GM10248 (cell line): ENCODE measurements around the gene ZC3H11A.
A peak's percentile ranks its signal among the peaks of the same experiment; 100 is the strongest.
"Not testable (repeated sequence)": the region's sequence is repeated elsewhere in the genome, so short reads cannot be mapped to it uniquely, and the experiment has no call there.

Experiments used
- CTCF ChIA-PET: fragments of 300-600 bp; sonication (Branson Sonifier 250); formaldehyde crosslinking; extraction: SDS; loops from one replicate; lab custom pipeline; 2021; ENCODE audit warnings: antibody characterized with exemption; lab: Yijun Ruan, JAX
- POLR2A ChIA-PET: fragments of 350-650 bp; sonication (Branson Sonifier 250); formaldehyde crosslinking; extraction: SDS; loops from one replicate; lab custom pipeline; 2020; ENCODE audit warnings: antibody characterized with exemption; lab: Yijun Ruan, JAX
- DNase-seq: peaks from one replicate; pipeline ENCODE4 v3.0.0; 2012; ENCODE audit errors: extremely low spot score
- TF ChIP-seq, protein P1 (sequence below): IDR thresholded peaks from 2 replicates; pipeline ENCODE4 v1.5.1; 2012; ENCODE audit warnings: mild to moderate bottlenecking, low read depth; ENCODE audit errors: extremely low read depth, missing control alignments, control extremely low read depth

The ZC3H11A gene

DNA sequence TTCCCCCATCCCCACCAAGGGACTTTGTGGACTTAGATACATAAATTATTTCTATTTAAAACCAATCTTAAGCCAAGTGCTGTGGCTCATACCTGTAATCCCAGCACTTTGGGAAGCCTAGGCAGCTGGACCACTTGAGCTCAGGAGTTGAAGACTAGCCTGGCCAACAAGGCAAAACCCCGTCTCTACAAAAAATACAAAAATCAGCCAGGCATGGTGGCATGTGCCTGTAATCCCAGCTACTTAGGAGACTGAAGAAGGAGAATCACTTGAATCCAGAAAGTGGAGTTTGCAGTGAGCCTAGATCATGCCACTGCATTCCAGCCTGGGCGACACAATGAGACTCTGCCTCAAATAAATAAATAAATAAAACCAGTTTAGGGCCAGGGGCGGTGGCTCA is 34.9 kb upstream of the ZC3H11A start:
- POLR2A ChIA-PET: no interaction called here

DNA sequence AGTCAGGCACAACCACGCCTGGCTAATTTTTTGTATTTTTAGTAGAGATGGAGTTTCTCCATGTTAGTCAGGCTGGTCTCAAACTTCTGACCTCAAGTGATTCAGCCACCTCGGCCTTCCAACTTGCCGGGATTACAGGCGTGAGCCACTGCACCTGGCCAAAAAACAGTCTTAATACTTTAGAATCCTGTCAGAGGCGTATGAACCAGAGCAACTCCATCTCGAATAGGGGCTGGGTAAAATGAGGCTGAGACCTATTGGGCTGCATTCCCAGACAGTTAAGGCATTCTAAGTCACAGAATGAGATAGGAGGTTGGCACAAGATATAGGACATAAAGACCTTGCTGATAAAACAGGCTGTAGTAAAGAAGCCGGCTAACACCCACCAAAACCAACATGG is 33.5 kb upstream of the ZC3H11A start:
- POLR2A ChIA-PET, DNase-seq: not testable (repeated sequence)
- CTCF ChIA-PET: interaction anchor here (2.1 kb wide), 1 partner anchor 13 kb away, joined by 4 read pairs; no protein-coding TSS in a partner anchor

More for the DNA sequence above, 34.9 kb upstream of the ZC3H11A start:
- TF ChIP-seq, protein P1, sequence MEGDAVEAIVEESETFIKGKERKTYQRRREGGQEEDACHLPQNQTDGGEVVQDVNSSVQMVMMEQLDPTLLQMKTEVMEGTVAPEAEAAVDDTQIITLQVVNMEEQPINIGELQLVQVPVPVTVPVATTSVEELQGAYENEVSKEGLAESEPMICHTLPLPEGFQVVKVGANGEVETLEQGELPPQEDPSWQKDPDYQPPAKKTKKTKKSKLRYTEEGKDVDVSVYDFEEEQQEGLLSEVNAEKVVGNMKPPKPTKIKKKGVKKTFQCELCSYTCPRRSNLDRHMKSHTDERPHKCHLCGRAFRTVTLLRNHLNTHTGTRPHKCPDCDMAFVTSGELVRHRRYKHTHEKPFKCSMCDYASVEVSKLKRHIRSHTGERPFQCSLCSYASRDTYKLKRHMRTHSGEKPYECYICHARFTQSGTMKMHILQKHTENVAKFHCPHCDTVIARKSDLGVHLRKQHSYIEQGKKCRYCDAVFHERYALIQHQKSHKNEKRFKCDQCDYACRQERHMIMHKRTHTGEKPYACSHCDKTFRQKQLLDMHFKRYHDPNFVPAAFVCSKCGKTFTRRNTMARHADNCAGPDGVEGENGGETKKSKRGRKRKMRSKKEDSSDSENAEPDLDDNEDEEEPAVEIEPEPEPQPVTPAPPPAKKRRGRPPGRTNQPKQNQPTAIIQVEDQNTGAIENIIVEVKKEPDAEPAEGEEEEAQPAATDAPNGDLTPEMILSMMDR: no peak
- DNase-seq: no peak
- CTCF ChIA-PET: interaction anchor here (1.1 to 2.1 kb wide), 2 partner anchors 12 to 15 kb away, joined by 3 to 4 read pairs; no protein-coding TSS in a partner anchor

DNA sequence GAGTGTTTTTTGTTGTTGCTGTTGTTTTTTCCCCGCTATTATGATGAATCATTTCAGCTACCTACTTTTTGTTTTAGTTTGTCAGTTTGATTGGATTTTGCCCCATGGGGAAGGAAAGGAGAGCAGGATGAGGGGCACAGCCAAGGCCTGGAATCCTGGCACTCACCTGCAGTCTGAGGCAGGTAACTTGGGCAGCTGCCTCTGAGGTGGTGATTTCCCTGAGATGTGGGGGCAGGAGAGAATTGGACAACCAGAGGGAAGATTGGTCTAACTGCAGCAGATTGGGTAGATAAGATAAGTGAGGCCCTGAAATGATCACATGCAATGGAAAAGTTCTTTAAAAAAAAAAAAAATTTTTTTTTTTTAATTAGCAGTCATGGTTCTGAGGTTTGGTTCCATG is 31.9 kb upstream of the ZC3H11A start:
- TF ChIP-seq, protein P1: no peak
- ChIA-PET POLR2A (no interaction called here), CTCF (interaction anchor here (0.9 to 1.4 kb wide), 2 partner anchors 12 to 28 kb away, joined by 3 read pairs; no protein-coding TSS in a partner anchor)
- DNase-seq: no peak

DNA sequence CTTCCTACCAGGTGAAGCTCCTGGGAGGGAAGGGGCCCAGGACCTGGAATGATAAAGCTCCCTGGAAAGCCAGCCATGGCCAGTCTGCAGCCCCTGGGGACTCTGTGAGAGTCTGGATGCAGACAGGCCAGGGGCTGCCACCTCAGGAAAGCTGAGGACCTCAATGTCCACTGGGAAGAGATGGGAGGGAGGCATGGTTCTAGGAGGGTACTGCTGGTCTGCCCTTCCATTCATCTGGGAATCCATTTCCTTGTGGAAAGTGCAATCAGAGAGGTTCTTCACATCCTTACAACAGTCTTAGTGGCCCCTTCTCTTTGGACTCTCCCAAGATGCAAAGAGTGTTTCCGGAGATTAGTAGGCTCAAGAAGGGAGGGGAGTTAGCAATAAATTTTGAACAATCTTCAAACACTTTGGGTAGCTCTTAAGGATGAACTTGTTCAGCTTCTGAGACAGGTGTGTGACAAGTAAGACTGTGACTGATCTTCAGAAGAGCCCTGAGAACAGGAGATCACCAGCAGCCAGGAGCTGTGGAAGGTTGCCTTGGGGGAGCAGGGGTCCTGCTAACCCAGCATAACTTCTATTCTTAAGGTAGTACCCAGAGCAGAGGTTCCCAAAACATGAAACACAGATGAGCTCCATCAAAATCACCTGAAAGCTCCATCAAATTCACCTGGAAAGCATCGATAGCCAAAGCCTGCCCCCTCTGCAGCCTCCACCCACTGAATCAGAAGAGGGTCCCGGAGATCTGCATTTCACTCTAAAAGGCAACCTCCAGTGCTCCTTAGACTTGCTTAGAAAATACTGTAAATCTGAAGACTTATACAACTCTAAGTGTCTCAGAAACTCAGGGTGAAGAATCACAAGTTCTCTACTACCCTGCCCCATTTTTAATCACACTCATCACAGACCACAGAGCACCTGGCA is 31.1 kb upstream of the ZC3H11A start:
- CTCF ChIA-PET: interaction anchor here (0.9 to 1.4 kb wide), 4 partner anchors 11 to 29 kb away, joined by 3 read pairs; no protein-coding TSS in a partner anchor
- no peak for DNase-seq
- POLR2A ChIA-PET: interaction anchor here (0.7 kb wide), 1 partner anchor 33 kb away, joined by 3 read pairs; no protein-coding TSS in a partner anchor
- TF ChIP-seq, protein P1: no peak

DNA sequence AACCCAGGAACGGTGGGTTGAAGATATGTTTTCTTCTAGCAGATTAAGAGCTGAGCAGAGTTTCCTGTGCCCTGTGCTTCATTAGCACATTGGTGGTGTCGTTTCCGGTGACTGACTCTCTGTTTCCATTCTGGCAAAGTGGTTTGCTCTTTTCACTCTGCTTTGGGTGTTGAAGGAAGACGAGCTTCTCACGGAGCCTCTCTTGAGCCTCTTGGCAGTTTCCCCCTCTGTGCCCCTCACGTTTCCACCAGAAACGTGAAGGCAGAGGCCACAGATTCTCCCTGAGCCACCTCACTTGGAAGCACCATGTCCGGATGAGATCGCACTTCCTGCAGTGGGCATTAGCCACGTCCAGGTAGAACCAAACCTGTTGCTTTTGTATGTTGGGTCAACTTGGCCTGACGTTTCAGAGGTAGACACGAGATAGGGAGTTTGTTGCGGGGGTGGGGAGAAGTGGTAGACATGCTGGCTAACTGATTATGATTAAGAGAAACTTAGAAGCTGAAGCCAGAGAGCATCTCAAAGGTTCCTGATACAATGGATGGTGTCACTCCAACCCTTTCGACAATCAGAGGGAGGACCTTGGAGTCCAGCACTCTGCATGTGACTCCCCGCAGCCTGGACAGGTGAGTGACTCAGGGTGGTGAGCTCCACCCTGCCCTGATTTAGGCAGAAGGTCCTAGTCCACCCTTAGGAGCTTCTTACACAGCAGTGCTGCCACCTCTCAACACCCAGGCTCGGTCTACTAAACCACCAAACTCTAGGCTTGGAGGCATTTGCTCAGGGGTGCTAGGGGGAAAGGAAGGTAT is 30.2 kb upstream of the ZC3H11A start, which contains the start of gene LAX1:
Gene LAX1 (plus strand): TSS at position 155 of the 809 bp plus-strand sequence. CDS start 383 bp downstream, at position 538.
- ChIA-PET POLR2A (interaction anchor here (0.7 kb wide), 1 partner anchor 32 kb away, joined by 3 read pairs; no protein-coding TSS in a partner anchor), CTCF (interaction anchor here (0.9 to 1.7 kb wide), 4 partner anchors 10 to 598 kb away, joined by 3 to 5 read pairs (median 3); no protein-coding TSS in a partner anchor)
- DNase-seq: peak; percentile 72
- TF ChIP-seq, protein P1: no peak

DNA sequence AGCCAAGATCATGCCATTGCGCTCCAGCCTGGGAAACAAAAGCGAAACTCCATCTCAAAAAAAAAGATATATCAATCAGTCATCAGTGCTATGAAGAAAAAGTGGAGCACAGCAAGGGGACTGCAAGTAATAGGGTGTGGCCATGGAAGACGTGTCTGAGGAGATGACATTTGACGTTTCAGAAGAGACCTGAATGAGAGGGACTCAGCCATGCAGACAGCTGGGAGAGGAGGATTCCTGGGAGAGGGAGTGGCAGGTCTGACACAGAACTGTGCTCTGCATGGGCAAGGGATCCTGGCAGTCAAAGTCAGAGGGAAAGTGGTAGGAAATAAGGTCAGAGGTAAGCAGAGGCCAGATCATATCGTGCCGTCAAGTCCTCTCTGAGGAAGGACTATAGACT is 27.2 kb upstream of the ZC3H11A start:
- ChIA-PET CTCF (no interaction called here), POLR2A (interaction anchor here (0.6 kb wide), 1 partner anchor 47 kb away, joined by 4 read pairs; no protein-coding TSS in a partner anchor)
- no peak for DNase-seq
- TF ChIP-seq, protein P1: no peak
